Measurements from ENCODE around the gene SSBP3.

The SSBP3 gene

DNA sequence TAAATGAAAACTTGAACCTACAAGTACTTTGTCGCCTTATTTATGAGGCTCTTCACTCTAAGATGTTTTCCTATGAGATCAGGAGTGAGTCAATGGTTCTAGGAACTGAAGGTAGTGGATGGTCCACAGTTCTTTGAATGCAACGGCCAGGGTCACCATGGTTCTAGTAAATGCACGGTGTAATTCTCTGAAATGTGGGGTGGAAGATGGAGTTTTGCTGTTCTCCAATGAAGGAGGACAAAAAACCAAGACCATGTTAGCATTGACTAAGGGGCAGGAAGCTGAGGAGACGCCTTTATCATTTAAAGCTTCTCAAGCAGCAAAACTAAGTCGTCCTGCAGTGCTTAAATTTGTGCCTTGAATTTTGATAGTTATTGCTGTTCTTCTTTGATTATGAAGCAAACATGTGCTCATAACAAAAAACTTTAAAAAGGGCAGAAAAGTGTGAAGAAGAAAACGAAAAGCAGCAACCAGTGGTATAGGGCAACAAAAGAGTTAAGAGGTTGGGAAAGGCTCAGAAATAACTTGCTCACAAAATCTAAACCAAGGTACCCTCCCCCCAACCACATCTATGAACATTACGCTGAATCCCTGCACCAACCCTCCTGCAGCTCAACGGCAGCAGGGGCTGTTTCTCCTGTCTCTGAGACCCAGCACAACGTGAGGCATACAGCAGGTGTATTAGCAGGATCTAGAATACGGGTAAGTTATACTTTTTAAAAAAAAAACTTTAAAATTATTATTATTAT lies 121.2 kb downstream of the SSBP3 start:
- no peak for DNase-seq (ENCODE audit: low spot score)

DNA sequence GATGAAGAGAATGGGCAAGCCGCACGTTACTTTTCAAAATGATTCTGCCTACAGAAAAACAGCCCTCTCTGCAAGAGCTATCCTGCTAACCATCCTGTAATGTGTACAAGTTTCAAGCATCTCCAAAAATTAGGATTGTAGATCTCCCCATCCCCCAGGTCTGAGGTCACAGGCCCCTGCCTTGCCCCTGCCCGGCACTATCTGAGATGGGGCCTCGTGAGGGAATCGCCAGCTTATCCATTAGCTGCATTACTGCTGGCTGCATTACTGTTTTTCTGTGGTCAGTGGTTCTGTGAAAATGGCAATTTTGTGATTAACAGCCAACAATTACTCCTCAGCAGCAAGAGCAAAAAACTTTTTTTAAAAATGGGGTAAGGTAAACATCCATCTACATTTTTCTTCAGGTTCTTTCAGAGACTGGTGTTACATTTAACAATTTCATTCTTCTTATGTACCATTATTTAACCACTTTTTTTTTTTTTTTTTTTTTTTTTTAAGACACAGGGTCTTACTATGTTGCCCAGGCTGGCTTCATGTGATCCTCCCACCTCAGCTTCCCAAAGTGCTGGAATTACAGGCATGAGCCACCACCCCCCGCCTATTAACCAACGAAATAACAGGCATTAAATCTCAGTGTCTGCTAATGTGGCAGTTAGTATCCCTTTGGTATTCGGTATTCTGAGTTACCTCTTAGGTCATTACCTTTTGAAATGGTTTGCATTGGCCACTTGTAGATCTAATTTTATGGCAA lies 122.4 kb downstream of the SSBP3 start:
- DNase-seq (ENCODE audit: low spot score): no peak

DNA sequence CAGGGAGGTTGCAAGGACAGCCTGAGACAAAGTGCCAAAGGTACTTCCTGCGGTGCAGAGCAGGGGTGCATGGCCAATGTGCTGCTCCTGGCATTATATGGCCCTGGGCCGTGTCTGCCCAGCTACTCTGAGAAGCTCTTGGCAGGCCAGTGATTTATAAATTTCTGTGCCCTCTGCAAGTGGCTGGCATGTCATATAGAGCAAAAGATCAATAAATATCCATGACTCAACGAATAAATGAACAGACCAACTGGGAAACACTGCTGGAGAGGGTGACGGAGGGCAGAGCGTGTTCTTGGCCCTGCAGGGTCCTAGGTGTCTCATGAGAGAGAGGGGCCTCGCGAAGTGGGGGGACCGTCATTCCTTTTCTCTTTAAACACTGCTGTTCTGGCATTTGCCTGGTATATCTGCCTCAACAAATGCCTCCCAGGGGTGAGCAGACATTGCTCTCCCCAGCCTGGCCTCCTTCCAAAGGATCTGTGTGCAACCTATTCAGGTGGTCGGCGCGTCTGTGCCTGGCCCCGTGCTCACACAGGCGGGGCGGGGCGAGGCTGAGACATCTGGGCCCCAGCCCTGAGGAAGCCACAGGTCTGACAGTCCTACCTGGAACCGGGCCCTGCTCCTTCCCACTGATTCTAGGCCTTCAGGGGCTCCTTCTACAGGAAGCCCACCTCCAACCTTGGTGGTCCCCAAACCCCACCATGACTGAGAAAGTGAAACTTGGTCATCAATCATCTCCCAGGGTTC lies 123.9 kb downstream of the SSBP3 start:
- no peak for DNase-seq (ENCODE audit: low spot score)

- no peak for DNase-seq (ENCODE audit: low spot score)
Measured at GRCh38 chr1:54280651-54281050, 125.5 kb downstream of the SSBP3 start.

DNA sequence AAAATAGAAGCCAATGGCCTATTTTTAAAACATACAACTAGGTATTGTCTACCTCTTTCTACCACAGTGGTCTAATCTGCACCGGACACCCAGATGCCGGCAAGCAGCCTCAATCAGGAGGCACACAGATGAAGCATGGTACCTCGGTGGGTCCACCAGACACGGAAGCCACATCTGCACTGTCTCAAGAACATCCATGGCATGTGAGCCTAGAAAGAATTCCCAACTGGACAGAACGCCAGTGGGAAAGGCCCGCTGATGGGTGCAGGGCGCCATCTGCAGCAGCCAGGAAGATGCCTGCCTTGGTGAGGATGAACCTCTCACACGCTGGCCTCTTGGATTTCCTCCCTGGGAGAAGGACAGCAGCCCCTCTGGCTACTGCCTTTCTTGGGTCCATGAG lies 126.7 kb downstream of the SSBP3 start:
- no peak for DNase-seq (ENCODE audit: low spot score)

DNA sequence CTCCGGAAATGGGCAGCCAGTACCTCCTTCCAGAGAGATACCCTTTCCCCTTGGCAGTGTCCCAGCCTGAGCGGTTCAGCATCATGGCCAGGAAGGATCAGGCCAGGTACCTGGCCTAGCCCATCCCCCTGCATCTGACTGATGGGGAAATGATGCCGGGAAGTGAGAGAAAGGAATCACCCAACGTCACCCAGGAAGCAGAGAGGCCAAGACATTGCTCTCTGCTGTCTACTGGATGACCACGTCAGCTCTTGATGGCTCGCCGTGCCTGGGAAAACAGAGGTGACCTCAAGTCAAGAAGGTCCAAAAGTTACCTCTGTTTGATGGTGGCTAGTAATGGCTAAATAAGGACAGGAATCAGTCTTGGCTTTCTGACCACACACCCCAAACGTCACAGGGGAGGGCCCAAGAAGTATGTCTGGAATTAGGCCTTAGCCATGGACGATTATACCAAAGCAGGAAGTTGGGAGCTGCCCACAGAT lies 127.2 kb downstream of the SSBP3 start:
- DNase-seq (ENCODE audit: low spot score): no peak

DNA sequence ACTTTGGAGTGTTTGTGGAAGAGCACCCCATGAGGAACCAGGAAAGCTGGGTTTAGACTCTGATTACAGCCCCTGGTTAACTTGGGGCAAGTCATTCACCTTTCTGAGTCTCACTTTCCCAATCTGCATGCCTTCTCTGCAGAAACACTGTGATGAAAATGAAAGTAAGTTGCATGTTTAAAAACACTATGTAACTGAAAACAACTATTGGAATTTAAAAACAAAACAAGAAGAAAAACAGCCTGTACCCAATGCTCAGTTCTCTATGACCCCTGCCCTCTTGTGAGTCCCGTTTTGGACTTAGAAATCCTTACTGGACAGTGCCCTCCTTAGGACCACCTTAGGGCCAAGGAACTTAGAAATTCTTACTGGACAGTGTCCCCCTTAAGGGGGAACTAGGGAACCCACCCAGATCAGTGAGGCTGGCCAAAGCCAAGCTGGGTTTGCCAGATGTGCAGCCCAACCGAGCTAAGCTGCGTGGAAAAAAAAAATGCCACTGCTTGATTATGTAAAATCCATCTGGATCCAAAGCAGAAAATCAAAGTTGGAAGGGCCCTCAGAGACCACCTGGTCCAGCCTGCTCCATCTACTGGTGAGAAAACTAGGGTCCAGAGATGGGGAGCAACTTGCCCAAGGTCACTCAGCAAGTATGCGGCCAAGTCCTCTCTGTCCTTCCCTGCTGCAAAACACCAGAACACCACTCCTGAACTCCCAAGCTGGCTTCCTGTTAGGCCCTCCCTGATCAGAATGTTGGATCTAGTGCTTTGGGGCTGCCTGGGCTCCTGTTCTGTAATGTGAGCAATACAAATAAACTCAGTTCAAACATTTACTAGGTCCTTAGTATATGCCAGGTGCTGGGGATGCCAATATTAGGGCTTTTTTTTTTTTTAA lies 128.5 kb downstream of the SSBP3 start:
- DNase-seq (ENCODE audit: low spot score): no peak

- no peak for DNase-seq (ENCODE audit: low spot score)
Measured at GRCh38 chr1:54276617-54277450, 129.4 kb downstream of the SSBP3 start.

- peak; percentile 78 for DNase-seq (ENCODE audit: low spot score)
Measured at GRCh38 chr1:54275349-54275748, 130.8 kb downstream of the SSBP3 start.

- DNase-seq (ENCODE audit: low spot score): no peak
Measured at GRCh38 chr1:54274881-54275280, 131.3 kb downstream of the SSBP3 start.

DNA sequence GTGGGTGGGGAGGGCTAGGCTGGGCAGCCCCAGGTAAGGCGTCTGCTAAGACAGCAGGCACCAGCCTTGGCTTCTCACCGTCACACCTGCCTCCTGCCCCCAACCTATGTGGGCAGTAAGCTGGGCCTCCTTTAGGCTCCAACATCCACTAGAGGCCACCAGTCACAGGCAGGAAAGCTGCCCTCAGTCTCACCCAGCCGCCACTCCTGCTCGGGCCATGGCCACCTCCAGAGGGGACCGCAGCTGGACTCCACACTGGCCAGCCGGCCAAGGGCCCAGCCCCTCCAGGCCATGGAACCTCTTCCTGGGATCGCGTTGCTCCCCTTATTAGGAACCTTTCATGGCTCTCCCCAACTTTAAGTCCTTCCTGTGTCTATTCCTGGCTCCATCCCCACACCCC lies 131.7 kb downstream of the SSBP3 start:
- peak; percentile 37 for DNase-seq (ENCODE audit: low spot score)

GRCh38 chr1:54273795-54274163 lies 132.4 kb downstream of the SSBP3 start:
- peak; percentile 56 for DNase-seq (ENCODE audit: low spot score)

- DNase-seq (ENCODE audit: low spot score): peak; percentile 62
Measured at GRCh38 chr1:54273092-54273794, 133.0 kb downstream of the SSBP3 start.

DNA sequence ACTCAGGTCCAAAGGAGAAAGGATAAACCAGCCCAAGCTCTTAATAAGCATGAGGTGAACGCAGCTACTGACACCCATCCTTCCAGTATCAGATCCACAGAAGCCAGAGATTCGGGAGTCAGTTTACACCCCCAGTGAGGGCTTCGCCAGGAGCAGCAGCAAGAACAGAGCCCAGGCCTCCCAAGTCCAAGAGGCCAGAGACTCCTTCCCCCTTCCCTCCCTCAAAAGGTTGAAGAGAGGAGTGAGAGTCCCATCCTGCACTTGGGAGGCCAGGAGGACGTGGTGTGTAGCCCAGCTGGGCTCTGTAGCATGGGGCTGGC lies 133.5 kb downstream of the SSBP3 start:
- no peak for DNase-seq (ENCODE audit: low spot score)

GRCh38 chr1:54272134-54272533 lies 134.1 kb downstream of the SSBP3 start:
- no peak for DNase-seq (ENCODE audit: low spot score)

DNA sequence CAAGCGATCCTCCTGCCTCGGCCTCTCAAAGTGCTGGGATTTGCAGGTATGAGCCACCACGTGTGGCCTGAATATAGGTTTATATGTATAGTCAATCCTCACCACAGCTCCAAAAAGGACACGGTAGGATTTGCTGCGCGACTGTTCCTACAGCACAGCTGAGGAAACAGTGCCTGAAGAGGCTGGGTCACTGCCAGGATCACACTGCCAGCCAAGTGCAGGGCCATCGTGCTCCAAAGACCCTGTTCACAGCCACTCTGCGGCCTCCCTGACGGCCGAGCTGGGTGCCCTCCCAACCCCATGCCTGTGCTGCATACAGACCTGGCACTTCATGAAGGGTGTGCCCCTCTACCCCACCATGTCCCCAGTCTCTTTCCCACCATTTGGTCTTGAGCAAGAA lies 134.9 kb downstream of the SSBP3 start:
- peak; percentile 39 for DNase-seq (ENCODE audit: low spot score)

DNA sequence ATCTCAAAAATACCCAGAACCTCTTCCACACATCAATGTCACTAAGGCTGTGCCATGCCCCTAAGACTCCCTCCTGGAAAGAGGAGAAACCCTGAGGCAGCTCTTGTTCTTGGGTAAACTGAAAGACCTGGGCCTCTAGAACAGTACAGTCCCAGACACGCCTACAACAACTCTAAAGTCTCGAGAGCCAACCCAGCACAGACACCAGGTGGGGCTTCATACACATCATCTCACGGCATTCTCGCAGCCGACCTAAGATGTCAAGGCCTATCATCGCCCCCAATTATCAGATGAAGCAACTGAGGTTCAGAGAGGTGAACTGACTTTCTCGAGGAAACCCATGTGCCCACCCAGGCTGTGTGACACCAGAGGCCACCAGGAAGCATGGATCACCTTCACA lies 135.7 kb downstream of the SSBP3 start:
- DNase-seq (ENCODE audit: low spot score): no peak

GRCh38 chr1:54268762-54269297 lies 137.4 kb downstream of the SSBP3 start:
- no peak for DNase-seq (ENCODE audit: low spot score)

DNA sequence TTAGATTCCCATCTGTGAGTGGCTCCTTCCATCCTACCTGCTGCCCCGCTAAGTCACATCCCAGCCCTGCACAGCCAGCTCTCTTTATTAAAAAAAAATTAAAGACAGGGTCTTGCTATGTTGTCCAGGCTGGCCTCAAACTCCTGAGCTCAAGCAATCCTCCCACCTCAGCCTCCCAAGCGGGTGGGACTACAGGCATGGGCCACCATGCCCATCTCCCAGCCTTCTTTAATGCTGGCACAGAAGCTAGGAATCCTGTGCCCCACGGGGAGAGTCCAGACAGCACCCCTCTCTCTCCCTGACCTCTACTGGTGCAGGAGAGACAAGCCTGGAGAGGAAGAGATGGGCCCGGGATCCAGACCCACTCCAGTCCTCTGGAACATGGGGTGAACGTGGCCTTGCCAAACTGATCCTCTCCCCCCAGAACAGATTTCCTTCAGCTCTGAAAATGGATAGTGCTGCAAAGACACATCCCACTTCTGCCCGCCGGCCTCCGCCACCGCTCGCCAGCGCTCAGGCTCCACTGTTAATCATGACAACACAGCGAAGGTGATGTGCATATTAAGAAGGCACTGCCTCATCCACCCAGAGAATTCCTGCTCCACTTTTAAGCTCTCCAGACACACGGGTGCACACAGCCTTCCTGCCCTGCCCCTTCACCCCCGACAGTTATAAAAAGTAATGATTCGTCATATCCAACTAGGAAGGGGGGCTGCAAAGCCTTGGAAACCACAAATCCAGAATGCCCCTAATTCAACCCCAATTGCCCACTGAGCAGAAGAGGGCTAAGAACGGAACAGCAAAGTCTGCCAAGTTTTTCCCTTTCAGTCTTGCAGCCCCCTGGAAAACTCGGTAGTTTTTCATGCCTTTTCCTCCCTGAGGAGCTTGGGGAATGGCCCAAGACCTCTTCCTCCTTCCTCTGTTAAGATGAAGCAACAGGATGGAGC lies 138.1 kb downstream of the SSBP3 start:
- DNase-seq (ENCODE audit: low spot score): no peak

Data from cerebellar cortex (tissue), 1 donor.